Activated CD8-positive, alpha-beta memory T cell treated with anti-CD3 and anti-CD28 coated beads for 4 hours (primary cell): ENCODE results near the gene ATXN1.
"Not testable (repeated sequence)": the region's sequence is repeated elsewhere in the genome, so short reads cannot be mapped to it uniquely, and the experiment has no call there.

Experiments
- DNase-seq, 2 donors: peaks; one replicate each; pipeline ENCODE4 v3.0.0-alpha.2; 2020; ENCODE audit warnings: low read depth in 2 of 2

ATXN1 gene

GRCh38 chr6:16570946-16571345 is 190.3 kb downstream of the ATXN1 start:
- DNase-seq: no peak

GRCh38 chr6:16570221-16570553 is 191.1 kb downstream of the ATXN1 start:
- no peak for DNase-seq

DNA sequence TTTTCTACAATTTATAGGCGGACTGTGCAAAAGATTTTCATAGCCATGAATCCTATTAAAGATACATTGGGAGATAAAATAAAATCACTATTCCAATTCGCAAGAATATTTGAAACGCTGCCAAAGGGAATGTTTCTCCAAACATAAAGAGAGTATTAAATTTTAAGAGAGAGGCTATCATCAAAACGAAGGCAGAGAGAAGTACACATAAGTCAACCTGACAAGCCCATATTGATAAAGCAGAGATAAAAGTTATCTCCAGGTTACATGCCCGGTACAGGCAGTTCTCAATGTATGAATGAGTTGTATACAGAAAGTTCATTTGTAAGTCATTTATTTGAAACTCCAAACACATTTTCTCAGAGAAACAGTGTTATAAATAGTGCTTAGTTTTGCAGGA is 193.1 kb downstream of the ATXN1 start:
- DNase-seq: no peak

GRCh38 chr6:16567071-16567470 is 194.2 kb downstream of the ATXN1 start:
- no peak for DNase-seq

DNA sequence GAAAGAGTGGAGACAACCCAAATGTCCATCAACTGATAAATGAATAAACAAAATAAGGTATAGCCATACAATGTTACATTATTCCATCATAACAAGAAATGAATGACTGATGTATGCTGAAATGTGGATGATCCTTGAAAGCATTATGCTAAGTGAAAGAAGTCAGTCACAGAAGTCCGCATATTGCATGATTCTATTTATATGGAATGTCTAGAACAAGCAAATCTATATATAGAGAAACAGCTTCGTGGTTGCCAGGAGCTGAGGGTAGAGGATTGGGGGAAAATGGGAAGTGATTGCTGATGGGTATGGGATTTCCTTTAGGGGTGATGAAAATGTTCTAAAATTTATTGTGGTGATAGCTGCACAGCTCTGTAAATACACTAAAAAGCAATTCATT is 196.8 kb downstream of the ATXN1 start:
- no peak for DNase-seq

DNA sequence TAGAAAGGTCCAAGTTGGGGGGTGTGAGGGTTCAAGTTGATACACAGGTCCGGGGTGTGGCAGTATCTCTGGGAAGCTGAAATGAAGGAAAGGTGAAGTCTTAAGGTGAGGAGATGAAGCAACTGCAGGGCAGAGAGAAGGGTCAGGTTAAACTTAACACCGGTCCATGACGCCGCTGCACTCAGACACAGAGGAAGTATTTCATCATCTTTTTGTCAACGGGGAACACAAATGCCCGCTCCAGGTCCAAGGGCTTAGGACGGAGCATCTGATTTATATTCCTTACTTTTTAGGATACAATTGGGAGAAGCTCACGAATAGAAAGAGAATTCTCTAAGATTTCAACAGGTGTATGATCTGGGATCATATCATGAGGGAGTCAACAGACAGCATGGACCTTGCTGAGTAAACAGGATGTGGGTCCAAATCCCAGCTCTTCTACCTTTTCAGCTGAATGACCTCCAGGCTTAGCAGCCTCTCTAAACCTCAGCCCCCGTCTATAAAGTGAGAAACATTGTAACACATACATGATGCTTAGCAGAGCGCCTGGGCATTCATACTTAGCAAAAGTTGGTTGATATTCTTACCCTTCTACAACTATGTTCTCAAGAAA is 197.5 kb downstream of the ATXN1 start:
- no peak for DNase-seq

DNA sequence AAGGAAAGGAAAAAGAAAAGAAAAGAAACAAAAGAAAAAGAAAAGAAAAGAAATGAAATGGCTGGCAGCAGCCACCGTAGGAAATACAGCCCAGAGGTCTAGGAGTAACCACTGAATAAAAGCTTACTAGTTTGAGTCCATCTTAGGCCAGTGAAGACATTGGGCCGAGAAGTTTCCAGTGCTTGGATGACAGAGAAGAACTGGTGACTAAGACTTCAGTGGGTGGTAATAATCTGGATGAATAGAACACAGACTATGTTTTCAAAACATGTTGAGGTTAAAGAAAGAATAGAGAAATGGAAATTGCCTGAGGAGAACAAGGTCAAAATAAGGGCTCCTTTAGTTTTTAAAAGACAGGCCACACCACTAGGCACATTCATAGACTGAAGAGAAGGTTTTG is 198.8 kb downstream of the ATXN1 start:
- no peak for DNase-seq

DNA sequence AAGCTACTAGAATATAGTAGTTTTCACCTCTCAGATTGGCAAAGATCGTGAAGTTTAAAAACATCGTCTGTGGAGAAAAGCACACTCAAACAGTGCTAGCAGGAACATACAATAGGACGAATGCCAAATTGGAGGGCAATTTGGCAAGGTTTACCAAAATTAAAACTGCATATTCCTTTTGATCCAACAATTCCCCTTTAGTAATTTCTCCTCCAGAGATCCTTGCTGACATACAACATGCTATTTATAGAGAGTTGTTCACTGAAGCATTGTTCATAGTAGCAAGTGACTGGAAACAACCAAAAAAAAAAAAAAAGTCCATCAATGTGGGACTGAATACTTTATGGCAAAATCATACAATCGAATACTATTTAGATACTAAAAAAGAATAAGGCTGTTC is 202.2 kb downstream of the ATXN1 start:
- DNase-seq: no peak

- no peak for DNase-seq
These were observed 205.7 kb downstream of the ATXN1 start for GRCh38 chr6:16555550-16555949.

DNA sequence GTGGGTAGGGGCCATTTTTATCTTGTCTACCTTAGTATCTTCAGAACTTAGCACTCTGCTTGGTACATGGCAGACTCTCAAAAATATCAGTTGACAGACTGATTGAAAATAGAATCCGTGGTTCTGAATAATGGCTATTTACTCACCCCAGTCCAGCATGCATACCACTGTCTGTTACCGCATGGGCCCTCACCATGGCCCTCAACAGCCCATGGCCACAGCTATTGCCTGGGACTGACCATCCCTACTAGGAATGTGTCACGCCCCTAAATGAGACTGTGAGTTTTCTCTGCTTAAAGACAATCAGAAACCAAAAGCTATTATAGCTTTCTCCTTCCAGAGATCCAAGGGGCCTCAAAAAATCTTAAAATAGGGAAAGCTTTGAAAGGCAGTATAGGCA is 207.7 kb downstream of the ATXN1 start:
- DNase-seq: no peak

DNA sequence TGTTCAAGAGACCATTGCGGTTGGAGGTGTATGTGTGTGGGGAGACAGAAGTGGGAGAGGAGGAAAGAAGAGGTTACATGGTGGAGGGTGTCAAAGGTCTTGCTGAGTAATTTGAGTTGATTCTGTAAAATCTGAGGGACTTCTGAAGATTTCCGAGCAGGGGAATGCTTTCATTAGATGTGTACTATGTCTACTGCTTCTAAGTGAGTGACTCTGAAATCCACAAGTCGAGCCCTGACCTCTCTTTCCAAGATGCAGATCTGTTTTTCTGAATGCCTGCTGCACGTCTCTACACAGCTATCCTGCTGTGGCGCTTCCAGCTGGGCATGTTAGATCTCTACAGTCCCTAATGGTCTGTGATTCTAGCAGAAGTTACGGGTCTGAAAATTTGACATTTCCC is 209.8 kb downstream of the ATXN1 start:
- DNase-seq: no peak

DNA sequence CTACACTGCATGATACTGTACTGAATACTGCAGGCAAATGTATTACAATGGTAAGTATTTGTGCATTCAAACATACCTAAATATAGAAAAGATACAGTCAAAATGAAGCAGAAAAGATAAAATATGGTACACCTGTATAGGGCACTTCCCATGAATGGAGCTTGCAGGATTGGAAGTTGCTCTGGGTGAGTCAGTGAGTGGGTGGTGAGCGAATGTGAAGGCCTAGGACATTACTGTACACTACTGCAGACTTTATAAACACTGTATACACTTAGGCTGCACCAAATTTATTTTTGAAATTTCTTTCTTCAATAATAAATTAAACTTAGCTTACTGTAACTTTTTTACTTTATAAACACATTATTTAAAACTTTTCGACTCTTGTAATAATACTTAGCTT is 213.1 kb downstream of the ATXN1 start:
- no peak for DNase-seq

GRCh38 chr6:16547587-16547986 is 213.7 kb downstream of the ATXN1 start:
- no peak for DNase-seq

DNA sequence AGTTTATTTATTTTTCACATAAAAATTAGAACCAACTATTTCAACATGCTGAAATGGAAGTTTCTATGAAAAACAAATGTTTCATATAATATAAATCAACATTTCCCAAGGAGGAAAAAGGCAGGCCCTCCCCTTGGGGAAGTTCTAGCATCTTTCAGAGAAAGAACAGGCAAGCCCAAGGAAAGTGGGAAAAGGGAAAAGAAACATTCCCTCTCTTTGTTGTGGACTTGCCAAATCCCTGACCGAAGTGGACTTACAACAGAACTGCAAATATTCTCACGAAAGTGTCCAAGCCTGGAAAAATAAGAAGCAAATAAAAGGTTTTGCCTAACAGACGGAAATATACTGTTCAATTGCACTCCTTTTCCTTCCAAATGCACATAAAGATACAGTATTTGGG is 214.4 kb downstream of the ATXN1 start:
- no peak for DNase-seq

GRCh38 chr6:16545382-16545781 is 215.9 kb downstream of the ATXN1 start:
- DNase-seq: no peak

GRCh38 chr6:16544521-16544920 is 216.7 kb downstream of the ATXN1 start:
- DNase-seq: no peak

DNA sequence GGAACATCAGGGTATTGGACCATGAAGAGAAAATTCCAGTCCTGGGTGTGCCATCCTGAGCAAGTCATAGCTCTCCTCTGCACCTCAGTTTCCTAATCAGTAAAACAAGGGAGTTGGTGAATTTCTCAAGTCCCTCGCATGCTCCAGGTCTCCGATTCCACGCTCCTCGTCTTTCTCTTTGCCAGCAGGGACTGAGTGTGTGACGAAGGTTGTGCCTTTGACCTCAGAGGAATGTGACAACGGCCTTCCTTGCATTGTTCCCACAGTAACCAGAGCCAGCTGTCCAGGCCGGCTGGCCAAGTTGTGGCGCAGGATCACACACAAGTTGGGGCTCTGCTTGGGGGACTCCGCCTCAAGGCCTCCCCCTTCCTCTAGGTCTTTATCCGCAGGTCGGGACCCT is 217.3 kb downstream of the ATXN1 start:
- DNase-seq: no peak

DNA sequence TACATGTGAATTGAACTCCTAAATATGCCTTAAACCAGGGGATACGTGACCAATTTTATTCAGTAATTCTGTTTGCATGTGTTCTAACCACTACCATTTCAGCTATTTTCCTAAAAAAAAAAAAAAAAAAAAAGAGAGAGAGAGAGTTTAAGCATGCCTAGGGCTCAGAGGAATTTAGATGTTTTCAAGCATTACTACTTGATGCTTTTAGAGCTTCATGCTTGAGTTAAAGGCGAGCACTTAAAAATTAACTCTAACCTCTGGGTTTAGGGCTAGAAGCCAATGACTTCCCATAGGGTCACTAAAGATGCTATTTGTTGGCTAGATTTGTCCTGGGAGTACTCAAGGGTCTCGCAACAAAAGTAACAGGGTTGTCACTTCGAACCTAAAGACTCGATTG is 217.7 kb downstream of the ATXN1 start:
- DNase-seq: no peak

GRCh38 chr6:16542070-16542469 is 219.2 kb downstream of the ATXN1 start:
- no peak for DNase-seq

DNA sequence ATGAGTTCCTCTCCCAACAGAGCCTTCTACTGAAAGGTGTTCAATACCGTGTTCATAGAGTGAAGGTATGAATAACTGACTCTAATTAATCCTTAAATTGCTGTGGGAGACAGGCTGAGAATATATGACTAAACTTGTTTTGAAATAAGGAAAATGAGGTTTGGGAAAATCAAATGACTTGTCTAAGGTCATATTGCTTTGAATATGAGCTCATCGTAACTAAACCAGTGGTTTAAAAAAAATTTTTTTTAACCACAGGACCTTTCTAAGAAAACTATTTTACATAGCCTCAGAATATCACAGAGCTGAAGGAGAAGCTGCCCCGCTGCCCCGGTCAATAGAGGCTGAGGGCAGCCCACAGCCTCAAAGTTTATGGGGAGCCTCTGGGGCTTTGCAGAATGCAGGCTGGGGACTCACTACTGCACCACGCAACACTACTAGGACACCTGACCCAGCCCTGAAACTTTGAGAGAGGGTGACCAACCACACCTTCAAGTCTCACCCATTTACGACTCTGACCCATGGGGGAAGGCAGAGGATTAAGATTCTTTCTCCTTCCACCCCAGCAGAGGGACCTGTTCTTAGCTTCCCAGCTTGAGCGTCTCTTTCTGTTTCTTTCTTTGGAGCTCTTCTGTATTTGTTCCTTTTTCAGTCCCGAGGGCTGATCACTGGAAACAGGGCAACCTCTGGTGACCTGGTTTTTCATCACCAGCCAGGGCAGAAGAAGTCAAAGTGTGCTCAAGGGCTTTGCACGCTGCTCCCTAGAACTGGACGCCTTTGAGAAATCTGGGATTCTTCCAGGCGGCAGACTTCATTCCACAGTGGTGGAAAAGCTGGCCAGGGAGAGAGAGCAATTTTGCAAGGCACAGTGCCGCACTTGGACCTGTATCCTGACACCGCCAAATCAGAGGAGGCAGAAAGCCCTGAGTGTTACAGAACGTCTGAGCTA is 220.2 kb downstream of the ATXN1 start:
- DNase-seq: no peak

- DNase-seq: not testable (repeated sequence)
These were observed 220.9 kb downstream of the ATXN1 start for GRCh38 chr6:16540383-16540782.

DNA sequence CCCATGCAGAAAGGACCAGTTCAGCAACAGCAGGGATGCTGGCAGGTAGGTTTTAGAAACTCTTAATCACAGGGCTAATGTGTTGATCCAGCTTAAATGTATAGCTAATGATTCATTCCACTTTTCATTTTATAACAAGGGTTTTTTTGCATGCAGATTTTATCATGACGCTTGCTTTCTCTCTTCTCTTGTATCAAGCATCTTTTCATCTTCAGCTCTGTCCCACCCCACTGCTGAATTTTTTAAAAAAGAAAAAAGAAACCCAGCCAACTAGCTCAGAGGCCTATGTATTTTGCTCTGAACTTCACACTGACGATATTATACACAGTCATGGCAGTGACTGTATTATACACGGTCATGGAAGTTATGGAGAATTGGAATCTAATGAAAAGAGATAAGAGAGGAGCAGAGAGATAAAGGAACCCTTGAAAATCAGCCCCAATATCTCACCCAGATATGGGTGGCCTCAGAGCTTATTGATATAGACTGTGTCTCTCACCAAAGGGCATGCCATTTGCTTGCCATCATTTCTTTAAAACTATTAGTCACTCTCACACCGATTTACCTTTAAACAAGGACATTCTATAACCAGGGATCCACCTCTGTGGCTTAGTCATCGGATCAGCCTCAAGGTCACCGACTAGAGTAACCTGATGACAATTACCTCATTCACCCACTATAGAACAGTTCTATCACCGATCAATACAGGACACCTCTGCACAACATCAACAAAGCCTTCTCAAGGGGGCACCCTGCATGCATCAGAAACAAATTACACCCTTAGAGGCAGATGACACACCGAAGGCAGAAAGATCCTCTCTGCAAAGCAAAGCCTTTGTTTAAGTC is 222.0 kb downstream of the ATXN1 start:
- DNase-seq: no peak

GRCh38 chr6:16535564-16535963 is 225.7 kb downstream of the ATXN1 start:
- DNase-seq: no peak
